Caco-2 (cell line): ENCODE data around the gene ADCY1. TPM values are rescaled to one million over a fixed set of nuclear protein-coding genes. Genes with fewer than 3 reads are reported as not detected.

ENCODE experiments used
- BruUV-seq: library from RNA; stranded (reverse); fragments of 400-500 nt; replicated peaks from 2 replicates; lab custom pipeline; 2021; lab: Mats Ljungman, UMichigan
- CTCF ChIA-PET: fragments of 300-600 bp; sonication (Branson Sonifier 250); formaldehyde crosslinking; loops from one replicate; lab custom pipeline; 2022; ENCODE audit warnings: antibody characterized with exemption; lab: Charles Lee
- POLR2A ChIA-PET: fragments of 300-600 bp; sonication (Branson Sonifier 250); formaldehyde crosslinking; loops from one replicate; lab custom pipeline; 2022; ENCODE audit warnings: antibody characterized with exemption; lab: Charles Lee
- DNase-seq, 2 experiments: peaks; one replicate each; pipeline versions ENCODE4 v3.0.0 to v3.0.0-alpha.2; 2020 to 2022
- H3K27me3 ChIP-seq: replicated peaks from 2 replicates; pipeline ENCODE4 v1.6.0; 2011; ENCODE audit warnings: low read length; ENCODE audit not compliant: control insufficient read depth, insufficient read depth
- H3K36me3 ChIP-seq: 2 replicates; pipeline ENCODE4 v1.5.1; 2011; ENCODE audit warnings: low read length; ENCODE audit not compliant: control insufficient read depth, insufficient read depth
- H3K4me1 ChIP-seq: fragments of 250-450 bp; sonication (Bioruptor Pico); 2 replicates; pipeline ENCODE4 v1.5.1; 2020; ENCODE audit warnings: mild to moderate bottlenecking
- H3K4me3 ChIP-seq: 2 replicates; pipeline ENCODE4 v1.5.1; 2011; ENCODE audit warnings: low read depth, mild to moderate bottlenecking, control low read depth, low read length
- H3K9me3 ChIP-seq: fragments of 250-450 bp; sonication (Bioruptor Pico); 2 replicates; pipeline ENCODE4 v1.5.1; 2020; ENCODE audit warnings: mild to moderate bottlenecking, moderate library complexity
- H3K27ac Mint-ChIP-seq: one replicate; pipeline ENCODE4 v1.8.0; 2022; ENCODE audit warnings: mixed read lengths; ENCODE audit not compliant: unreplicated experiment
- H3K27me3 Mint-ChIP-seq: one replicate; pipeline ENCODE4 v1.8.0; 2022; ENCODE audit warnings: mixed read lengths; ENCODE audit not compliant: insufficient read depth, unreplicated experiment
- H3K36me3 Mint-ChIP-seq: one replicate; pipeline ENCODE4 v1.8.0; 2022; ENCODE audit warnings: mild to moderate bottlenecking, mixed read lengths; ENCODE audit not compliant: insufficient read depth, unreplicated experiment
- H3K4me1 Mint-ChIP-seq: one replicate; pipeline ENCODE4 v1.8.0; 2022; ENCODE audit warnings: low read depth, mixed read lengths; ENCODE audit not compliant: unreplicated experiment
- H3K4me3 Mint-ChIP-seq: one replicate; pipeline ENCODE4 v1.8.0; 2022; ENCODE audit warnings: mild to moderate bottlenecking, moderate library complexity, mixed read lengths; ENCODE audit not compliant: unreplicated experiment
- H3K9me3 Mint-ChIP-seq: one replicate; pipeline ENCODE4 v1.8.0; 2022; ENCODE audit warnings: mixed read lengths; ENCODE audit not compliant: unreplicated experiment
- CTCF ChIP-seq, 2 experiments: fragments of 200-600 bp in 1 of 2; IDR thresholded peaks; 1 replicate in 1 of 2; 2 replicates in 1 of 2; pipeline versions ENCODE4 v1.5.1 to v1.8.0; 2011 to 2022; ENCODE audit warnings: antibody characterized with exemption in 1 of 2, control low read depth in 1 of 2, inconsistent platforms in 1 of 2, low read depth in 1 of 2, low read length in 1 of 2, mild to moderate bottlenecking in 1 of 2, moderate library complexity in 1 of 2; ENCODE audit not compliant: insufficient read depth in 1 of 2, severe bottlenecking in 1 of 2, unreplicated experiment in 1 of 2
- intact Hi-C: fragments of 100-400 bp; cut with micrococcal nuclease; formaldehyde crosslinking; loops from one replicate; pipeline ENCODE4 v1.10.0; 2022; ENCODE audit not compliant: unreplicated experiment
- total RNA-seq: library from RNA; stranded (reverse); gene quantifications from 2 replicates; pipeline ENCODE4 v1.2.3, GENCODE V29; 2022

ADCY1 gene
- total RNA-seq, 1 experiment from 2014 or later = 2.9 TPM

- no peak overlapping the region for H3K4me3 Mint-ChIP-seq
- H3K36me3 Mint-ChIP-seq = no peaks in the 10 kb centered on the region
- CTCF ChIA-PET = no interaction called here
- intact Hi-C loops = no loop called here
- Histone ChIP-seq H3K4me3 (no peak overlapping the region), H3K27me3 (no peaks in the 10 kb centered on the region), H3K36me3 (no peaks in the 10 kb centered on the region), H3K9me3 (no peaks in the 10 kb centered on the region), H3K4me1 (no peaks in the 10 kb centered on the region)
- BruUV-seq = no TSS peak
- H3K9me3 Mint-ChIP-seq = no peaks in the 10 kb centered on the region
- H3K27ac Mint-ChIP-seq = no peak overlapping the region
- H3K27me3 Mint-ChIP-seq = no peaks in the 10 kb centered on the region
- H3K4me1 Mint-ChIP-seq = no peaks in the 10 kb centered on the region
- TF ChIP-seq CTCF (IDR thresholded peaks at IDR 0.05; ENCODE audit: insufficient read depth in 1 of 2, low read depth in 1 of 2, low read length in 1 of 2, severe bottlenecking in 1 of 2, unreplicated experiment in 1 of 2) = no peak
- POLR2A ChIA-PET = no interaction called here
- DNase-seq = no peak
These were observed 138.0 kb downstream of the ADCY1 start for GRCh38 chr7:45712057-45712689.

DNA sequence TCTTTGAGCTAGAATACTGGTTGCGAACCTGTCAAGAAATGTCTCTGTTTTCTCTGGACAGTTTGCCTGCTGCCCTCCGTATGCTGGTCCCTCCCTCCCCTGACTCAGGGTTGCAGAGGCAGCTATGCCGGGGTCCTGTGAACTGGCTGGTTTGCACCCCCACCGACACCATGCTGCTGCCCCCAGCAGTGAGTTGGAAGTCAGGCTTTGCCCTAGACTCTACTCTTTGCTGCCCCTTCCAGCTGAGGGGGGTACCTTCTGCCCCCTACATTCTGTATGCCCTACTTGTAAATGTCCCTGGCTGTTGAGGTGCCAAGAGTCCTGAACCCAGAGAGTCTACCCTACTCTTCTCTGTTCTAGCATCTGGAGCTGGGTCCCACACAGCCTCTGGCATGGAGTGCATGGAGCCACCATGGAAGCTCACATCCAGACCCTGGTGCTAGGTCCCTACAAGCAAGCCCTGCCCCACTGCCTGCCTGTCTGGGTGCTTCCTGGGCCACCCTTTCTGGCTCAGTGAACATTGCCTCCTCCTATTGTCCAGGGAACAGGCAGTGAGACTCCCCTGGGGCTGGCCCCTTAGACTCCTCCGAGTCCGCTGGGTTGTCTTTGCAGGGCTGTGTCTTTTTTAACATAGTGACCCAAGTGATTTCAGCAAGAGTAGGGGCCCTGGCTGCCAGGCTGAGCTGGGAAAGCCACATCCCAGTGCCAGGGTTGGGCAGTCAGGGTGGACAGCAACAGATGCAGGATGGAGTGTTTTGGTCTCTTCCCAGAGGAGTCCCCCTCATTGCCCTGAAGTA lies 138.9 kb downstream of the ADCY1 start:
- H3K4me3 ChIP-seq = no peak overlapping the region
- BruUV-seq = no TSS peak
- POLR2A ChIA-PET = no interaction called here
- Mint-ChIP-seq H3K4me1 (no peaks in the 10 kb centered on the region), H3K27me3 (no peaks in the 10 kb centered on the region), H3K4me3 (no peak overlapping the region), H3K9me3 (no peaks in the 10 kb centered on the region), H3K27ac (no peak overlapping the region), H3K36me3 (no peaks in the 10 kb centered on the region)
- H3K4me1 ChIP-seq = no peaks in the 10 kb centered on the region
- intact Hi-C loops = no loop called here
- no peaks in the 10 kb centered on the region for H3K9me3 ChIP-seq
- CTCF ChIA-PET = no interaction called here
- DNase-seq = no peak
- no peaks in the 10 kb centered on the region for H3K36me3 ChIP-seq
- H3K27me3 ChIP-seq = no peaks in the 10 kb centered on the region
- TF ChIP-seq CTCF (IDR thresholded peaks at IDR 0.05; ENCODE audit: insufficient read depth in 1 of 2, low read depth in 1 of 2, low read length in 1 of 2, severe bottlenecking in 1 of 2, unreplicated experiment in 1 of 2) = no peak

DNA sequence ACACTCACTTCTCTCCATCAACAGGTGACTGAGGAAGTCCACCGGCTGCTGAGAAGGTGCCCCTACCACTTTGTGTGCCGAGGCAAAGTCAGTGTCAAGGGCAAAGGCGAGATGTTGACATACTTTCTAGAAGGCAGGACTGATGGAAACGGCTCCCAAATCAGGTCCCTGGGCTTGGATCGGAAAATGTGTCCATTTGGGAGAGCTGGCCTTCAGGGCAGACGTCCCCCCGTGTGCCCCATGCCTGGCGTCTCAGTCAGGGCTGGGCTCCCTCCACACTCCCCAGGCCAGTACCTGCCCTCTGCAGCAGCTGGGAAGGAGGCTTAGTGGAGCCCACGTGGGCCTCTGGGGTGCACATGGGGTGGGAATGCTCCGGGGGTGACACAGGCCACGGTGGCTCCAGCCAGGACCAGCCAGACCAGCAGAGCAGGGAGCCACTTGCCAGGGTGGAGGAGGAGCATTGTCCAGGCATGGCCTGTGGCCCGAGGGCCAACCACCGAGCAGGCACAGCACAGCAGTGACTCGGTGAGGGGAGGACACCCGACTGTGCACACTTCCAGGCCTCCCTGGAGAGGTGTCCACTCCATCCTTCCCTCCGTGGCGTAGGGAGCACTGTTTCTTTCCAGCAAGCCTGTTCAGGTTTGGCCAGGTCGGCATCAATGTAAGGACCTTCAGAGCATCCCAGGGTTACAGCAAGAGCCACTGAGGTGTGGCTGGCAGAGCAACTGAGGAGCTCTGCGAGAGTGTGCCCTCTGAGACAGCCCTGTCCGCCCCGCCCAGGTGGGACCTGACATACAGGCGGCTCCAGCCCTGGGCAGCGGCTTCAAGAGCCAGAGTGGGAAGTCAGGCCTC lies 139.7 kb downstream of the ADCY1 start:
- H3K36me3 ChIP-seq = no peaks in the 10 kb centered on the region
- Mint-ChIP-seq H3K9me3 (no peaks in the 10 kb centered on the region), H3K36me3 (no peaks in the 10 kb centered on the region), H3K4me1 (no peaks in the 10 kb centered on the region), H3K27ac (no peak overlapping the region), H3K27me3 (no peaks in the 10 kb centered on the region), H3K4me3 (no peak overlapping the region)
- no peaks in the 10 kb centered on the region for H3K4me1 ChIP-seq
- no peak overlapping the region for H3K4me3 ChIP-seq
- BruUV-seq = no TSS peak
- no peak for TF ChIP-seq CTCF (IDR thresholded peaks at IDR 0.05; ENCODE audit: insufficient read depth in 1 of 2, low read depth in 1 of 2, low read length in 1 of 2, severe bottlenecking in 1 of 2, unreplicated experiment in 1 of 2)
- no peaks in the 10 kb centered on the region for H3K27me3 ChIP-seq
- ChIA-PET CTCF (interaction anchor here (0.6 to 0.9 kb wide), 2 partner anchors 31 to 50 kb away, joined by 3 read pairs; no protein-coding TSS in a partner anchor), POLR2A (no interaction called here)
- intact Hi-C loops = no loop called here
- no peaks in the 10 kb centered on the region for H3K9me3 ChIP-seq
- no peak for DNase-seq
